TTC549 (cell line): Measurements from ENCODE around the gene ESPNL.
"Not testable (repeated sequence)": the region's sequence is repeated elsewhere in the genome, so short reads cannot be mapped to it uniquely, and the experiment has no call there.

Experiments
- FAIRE-seq: peaks from 2 replicates; lab custom pipeline; 2012; peaks lifted over from hg19 to GRCh38; lab: Jason Lieb, UNC

The ESPNL gene

GRCh38 chr2:238100821-238101771, 956 bp downstream of the ESPNL start:
- FAIRE-seq: no peak

- FAIRE-seq: no peak
These were observed 2.0 kb downstream of the ESPNL start for GRCh38 chr2:238101891-238102841.

- FAIRE-seq: no peak
These were observed 2.7 kb downstream of the ESPNL start for GRCh38 chr2:238102865-238103264.

- no peak for FAIRE-seq
These were observed 3.5 kb downstream of the ESPNL start for GRCh38 chr2:238103465-238104225.

GRCh38 chr2:238104226-238104690, 4.1 kb downstream of the ESPNL start:
- no peak for FAIRE-seq

GRCh38 chr2:238104691-238105371, 4.7 kb downstream of the ESPNL start:
- no peak for FAIRE-seq

GRCh38 chr2:238105506-238106338, 5.6 kb downstream of the ESPNL start:
- no peak for FAIRE-seq

GRCh38 chr2:238106339-238106697, 6.2 kb downstream of the ESPNL start:
- no peak for FAIRE-seq

GRCh38 chr2:238106698-238107524, 6.8 kb downstream of the ESPNL start:
- no peak for FAIRE-seq

- no peak for FAIRE-seq
These were observed 7.6 kb downstream of the ESPNL start for GRCh38 chr2:238107525-238108422.

GRCh38 chr2:238108423-238109183, 8.5 kb downstream of the ESPNL start:
- no peak for FAIRE-seq

- no peak for FAIRE-seq
These were observed 13.5 kb downstream of the ESPNL start for GRCh38 chr2:238113611-238114010.

- no peak for FAIRE-seq
These were observed 14.2 kb downstream of the ESPNL start for GRCh38 chr2:238114331-238114841.

- FAIRE-seq: no peak
These were observed 14.9 kb downstream of the ESPNL start for GRCh38 chr2:238114851-238115660.

GRCh38 chr2:238115709-238116108, 15.6 kb downstream of the ESPNL start:
- FAIRE-seq: not testable (repeated sequence)

GRCh38 chr2:238116298-238117198, 16.4 kb downstream of the ESPNL start:
- FAIRE-seq: no peak
